T47D (cell line): ENCODE data around the gene MARCHF3.
A peak's percentile ranks its signal among the peaks of the same experiment; 100 is the strongest.
"Not testable (repeated sequence)": the region's sequence is repeated elsewhere in the genome, so short reads cannot be mapped to it uniquely, and the experiment has no call there.

Experiments
- DNase-seq, 2 experiments: peaks; one replicate each; pipeline versions ENCODE4 v3.0.0 to v3.0.0-alpha.2; 2011 to 2012; ENCODE audit warnings: low read depth in 1 of 2, low spot score in 1 of 2
- JUND ChIP-seq: IDR thresholded peaks from 2 replicates; pipeline ENCODE4 v1.6.1; 2012; ENCODE audit warnings: low read depth
- in situ Hi-C: cut with HindIII; loops from 2 replicates; pipeline ENCODE4 v1.10.0; 2016; ENCODE audit warnings: low sequenced_read_pairs, low pct_unique_long_range_greater_than_20kb

Gene MARCHF3

GRCh38 chr5:126851501-126852011, 178.8 kb downstream of the MARCHF3 start:
- TF ChIP-seq JUND: no peak
- in situ Hi-C loops: no loop called here
- no peak for DNase-seq

GRCh38 chr5:126849101-126849678, 181.2 kb downstream of the MARCHF3 start:
- TF ChIP-seq JUND: no peak
- in situ Hi-C loops: no loop called here

GRCh38 chr5:126848253-126848652, 182.1 kb downstream of the MARCHF3 start:
- in situ Hi-C loops: no loop called here
- TF ChIP-seq JUND: no peak
- no peak for DNase-seq

More at GRCh38 chr5:126849101-126849678, 181.2 kb downstream of the MARCHF3 start:
- no peak for DNase-seq

DNA sequence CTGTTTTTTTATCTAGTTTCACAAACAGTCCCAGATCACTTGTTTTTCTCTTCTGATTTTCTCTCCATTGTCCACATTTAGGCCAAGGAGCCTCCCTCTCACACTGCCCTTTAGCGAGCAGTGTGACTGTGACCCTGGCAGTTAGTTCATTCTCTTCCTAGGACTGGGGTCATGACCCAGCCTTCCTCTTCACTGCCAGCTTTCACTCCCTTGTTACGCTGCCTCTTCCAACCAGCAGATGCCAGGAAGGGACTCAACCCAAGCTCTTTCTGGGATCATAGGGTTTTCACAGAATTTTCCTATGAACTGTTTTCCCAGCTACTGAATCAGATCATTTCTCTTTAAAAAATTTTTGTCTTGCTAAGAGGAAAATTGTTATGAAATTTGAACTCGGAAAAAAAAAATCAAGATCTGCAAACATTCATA, 182.5 kb downstream of the MARCHF3 start:
- no peak for TF ChIP-seq JUND
- no peak for DNase-seq
- in situ Hi-C loops: no loop called here

- in situ Hi-C loops: no loop called here
- no peak for TF ChIP-seq JUND
Measured at GRCh38 chr5:126847456-126847820, 182.9 kb downstream of the MARCHF3 start.

DNA sequence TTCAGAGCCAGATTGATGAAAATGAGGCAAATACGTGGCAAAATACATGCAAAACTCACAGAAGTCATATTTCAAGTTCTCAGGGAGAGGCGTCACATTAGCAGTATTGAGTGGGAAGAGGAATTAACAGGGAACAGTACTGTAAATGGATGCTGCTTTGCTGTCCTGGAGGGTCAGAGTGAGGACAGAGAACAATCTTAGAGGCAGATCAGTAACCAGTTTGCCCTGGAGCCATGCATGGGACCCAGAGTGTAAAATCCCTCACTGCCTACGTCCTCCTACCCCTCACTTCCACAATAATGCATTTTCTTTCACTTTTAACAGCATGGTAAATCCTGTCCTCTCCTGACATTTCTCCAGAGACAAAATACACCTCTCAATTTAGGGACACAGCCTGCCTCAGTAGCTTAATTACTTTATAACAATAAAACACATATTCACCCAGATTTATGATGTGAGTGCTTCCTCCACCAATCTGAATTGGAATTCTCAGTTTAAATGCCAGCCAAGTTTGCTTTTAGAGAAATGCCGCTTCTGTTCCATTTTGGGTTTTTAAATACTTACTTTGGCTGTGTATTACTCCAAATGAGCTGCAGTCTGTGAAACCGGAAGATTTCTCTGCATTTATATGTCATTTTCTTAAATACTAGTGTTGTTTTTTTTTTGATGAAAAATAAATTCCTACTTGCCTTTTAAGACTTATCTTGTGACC, 183.5 kb downstream of the MARCHF3 start:
- in situ Hi-C loops: no loop called here
- DNase-seq: peak in 1 of 2 experiments; percentile 43
- no peak for TF ChIP-seq JUND

More at GRCh38 chr5:126847456-126847820, 182.9 kb downstream of the MARCHF3 start:
- no peak for DNase-seq

- in situ Hi-C loops: no loop called here
- TF ChIP-seq JUND: no peak
- peak in 1 of 2 experiments; percentile 41 for DNase-seq
Measured at GRCh38 chr5:126846344-126846743, 184.0 kb downstream of the MARCHF3 start.

GRCh38 chr5:126845470-126846070, 184.8 kb downstream of the MARCHF3 start:
- peak; percentile 58 to 64 for DNase-seq
- in situ Hi-C loops: not testable (repeated sequence)

DNA sequence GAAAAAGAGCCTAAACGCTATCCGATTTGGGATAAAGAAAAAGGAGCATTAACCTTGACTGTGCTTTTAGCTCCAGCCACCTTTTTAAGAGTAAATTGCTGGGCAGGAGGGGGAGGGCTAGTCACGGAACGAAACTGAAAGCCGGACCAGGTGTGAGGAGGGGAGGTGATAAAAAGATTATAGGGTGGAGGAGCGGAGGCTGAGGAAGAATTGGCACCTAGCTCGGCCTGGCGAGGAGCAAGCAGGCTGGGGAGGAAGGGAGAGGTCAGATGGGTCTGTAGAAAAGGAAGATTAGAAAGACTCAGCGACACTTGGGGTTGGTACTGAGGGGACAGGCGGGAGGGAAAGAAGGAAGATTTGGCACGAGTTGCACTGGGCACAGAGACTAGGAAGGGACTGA, 187.0 kb downstream of the MARCHF3 start:
- in situ Hi-C loops, DNase-seq: not testable (repeated sequence)

GRCh38 chr5:126839407-126839806, 191.0 kb downstream of the MARCHF3 start:
- DNase-seq, in situ Hi-C loops: not testable (repeated sequence)

DNA sequence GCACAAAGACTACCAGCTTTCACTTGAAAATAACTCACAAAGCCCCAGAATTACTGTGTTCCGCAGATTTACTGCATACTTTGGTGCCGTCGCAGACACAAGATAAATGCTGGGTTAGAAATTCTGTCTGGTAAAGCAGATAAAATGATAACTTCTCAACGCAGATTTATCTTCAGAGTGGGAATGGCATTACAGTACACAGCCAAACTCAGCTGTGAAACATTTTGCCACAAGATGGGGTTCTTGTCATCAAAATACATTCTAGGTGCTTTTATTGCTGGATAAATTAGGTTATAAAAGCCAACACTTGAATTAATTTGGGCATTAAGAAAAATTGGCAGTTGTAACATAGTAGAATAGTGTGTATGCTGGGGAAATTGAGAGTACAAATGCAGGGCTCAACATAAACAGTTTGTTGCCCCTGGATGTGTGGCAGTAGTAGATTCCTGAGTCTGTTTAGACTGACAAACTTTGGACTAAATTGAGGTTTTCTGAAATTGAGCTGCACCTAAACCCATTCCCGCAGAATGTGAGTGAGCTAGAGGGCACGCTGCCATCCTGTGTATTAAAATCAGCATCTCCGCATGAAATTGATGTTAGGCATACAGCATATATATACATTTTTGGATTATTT, 192.3 kb downstream of the MARCHF3 start:
- no peak for TF ChIP-seq JUND
- in situ Hi-C loops: no loop called here
- DNase-seq: peak in 1 of 2 experiments; percentile 23

DNA sequence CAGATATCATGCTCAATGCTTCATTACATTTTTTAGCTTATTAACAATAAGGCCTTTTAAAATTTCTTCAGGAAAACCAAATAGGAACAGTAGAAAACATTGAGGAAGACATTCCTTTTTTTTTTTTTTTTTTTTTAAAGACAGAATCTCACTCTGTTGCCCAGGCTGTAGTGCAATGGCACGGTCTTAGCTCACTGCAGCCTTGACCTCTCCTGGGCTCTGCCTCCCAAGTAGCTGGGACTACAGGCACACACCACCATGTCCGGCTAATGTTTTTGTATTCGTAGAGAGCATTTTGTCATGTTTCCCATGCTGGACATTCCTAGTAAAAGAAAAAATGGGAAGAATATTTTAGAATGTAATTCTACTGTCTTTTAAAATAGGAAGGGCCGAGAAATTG, 193.1 kb downstream of the MARCHF3 start:
- no peak for TF ChIP-seq JUND
- in situ Hi-C loops: no loop called here
- DNase-seq: no peak

DNA sequence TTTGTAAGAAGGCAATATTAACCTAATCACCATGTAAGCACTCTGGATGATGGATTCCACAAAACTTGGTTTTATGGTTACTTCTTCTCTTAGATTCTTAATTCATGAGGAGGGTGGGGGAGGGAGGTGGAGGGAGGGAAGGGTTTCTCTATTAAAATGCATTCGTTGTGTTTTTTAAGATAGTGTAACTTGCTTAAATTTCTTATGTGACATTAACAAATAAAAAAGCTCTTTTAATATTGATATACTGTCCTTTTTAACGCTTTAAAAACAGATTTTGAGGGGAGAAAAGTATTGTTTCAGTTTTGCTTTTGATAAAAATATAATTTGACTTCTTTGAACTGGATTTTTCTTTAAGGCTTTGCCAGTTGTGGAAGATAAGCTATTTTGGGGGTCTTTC, 193.6 kb downstream of the MARCHF3 start:
- DNase-seq: no peak
- no peak for TF ChIP-seq JUND
- in situ Hi-C loops: no loop called here
